Activated CD4-positive, alpha-beta T cell treated with anti-CD3 and anti-CD28 coated beads for 1 hour (primary cell): ENCODE results near the gene NPPC.
"Not testable (repeated sequence)": the region's sequence is repeated elsewhere in the genome, so short reads cannot be mapped to it uniquely, and the experiment has no call there.

Experiments
- DNase-seq: peaks from one replicate; pipeline ENCODE4 v3.0.0-alpha.2; 2020

Gene NPPC

DNA sequence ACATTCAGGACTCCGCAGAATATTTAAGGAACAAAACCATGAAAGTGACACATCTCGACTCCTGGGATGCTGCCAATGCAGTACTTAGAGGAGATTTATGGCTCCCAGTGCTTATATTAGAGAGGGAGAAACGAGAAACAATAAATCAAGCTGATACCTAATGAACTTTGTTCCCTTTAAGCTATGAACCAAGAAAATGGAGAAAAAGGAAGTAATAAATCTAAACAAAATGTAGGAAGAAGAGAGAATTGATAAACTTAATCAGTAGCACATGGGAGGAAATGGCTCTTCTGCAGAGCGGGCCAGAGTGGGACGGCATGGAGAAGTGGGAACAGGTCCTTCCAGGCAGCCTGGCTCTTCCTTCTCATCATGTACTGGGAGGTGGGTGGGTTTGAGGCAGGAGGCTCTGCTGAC, 42.7 kb downstream of the NPPC start:
- DNase-seq, result no peak

DNA sequence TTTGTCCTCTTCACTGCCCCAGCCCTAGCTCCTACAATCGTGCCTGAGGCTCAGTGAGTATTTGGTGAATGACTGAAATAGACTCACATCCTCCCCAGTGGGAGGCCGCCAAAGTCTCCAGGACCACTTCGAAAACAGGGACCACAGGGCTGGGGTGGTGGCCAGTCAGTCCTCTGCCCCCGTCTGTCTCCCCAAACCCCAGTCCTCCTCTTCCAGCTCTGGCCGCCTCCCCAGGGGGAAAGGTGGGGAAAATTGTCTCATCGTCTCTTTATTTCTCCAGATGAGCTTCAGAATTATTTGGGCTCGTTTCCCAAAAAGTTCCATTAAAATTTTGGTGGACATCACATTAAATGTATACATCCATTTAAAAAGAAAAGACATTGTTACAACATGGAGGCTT, 43.5 kb downstream of the NPPC start:
- no peak for DNase-seq

- not testable (repeated sequence) for DNase-seq
Observed at GRCh38 chr2:231880371-231880770, 45.8 kb downstream of the NPPC start.

DNA sequence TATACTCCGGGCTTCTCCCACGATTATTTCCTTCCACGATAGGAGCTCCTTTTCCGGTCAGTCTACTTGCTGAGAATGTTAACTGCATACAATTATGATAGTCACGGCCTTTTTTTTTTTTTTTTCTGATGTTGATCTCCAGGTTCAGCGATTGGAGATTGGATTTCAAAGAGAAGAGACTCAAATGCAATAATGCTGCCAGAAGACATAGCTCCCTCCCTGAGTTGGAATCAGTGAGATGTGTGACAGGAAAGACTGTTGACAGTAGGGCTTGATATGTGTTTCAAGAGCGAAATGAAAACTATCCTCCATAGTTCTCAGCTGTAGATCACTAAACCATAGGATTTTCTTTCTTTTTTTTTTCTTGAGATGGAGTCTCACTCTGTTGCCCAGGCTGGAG, 47.0 kb downstream of the NPPC start:
- no peak for DNase-seq

DNA sequence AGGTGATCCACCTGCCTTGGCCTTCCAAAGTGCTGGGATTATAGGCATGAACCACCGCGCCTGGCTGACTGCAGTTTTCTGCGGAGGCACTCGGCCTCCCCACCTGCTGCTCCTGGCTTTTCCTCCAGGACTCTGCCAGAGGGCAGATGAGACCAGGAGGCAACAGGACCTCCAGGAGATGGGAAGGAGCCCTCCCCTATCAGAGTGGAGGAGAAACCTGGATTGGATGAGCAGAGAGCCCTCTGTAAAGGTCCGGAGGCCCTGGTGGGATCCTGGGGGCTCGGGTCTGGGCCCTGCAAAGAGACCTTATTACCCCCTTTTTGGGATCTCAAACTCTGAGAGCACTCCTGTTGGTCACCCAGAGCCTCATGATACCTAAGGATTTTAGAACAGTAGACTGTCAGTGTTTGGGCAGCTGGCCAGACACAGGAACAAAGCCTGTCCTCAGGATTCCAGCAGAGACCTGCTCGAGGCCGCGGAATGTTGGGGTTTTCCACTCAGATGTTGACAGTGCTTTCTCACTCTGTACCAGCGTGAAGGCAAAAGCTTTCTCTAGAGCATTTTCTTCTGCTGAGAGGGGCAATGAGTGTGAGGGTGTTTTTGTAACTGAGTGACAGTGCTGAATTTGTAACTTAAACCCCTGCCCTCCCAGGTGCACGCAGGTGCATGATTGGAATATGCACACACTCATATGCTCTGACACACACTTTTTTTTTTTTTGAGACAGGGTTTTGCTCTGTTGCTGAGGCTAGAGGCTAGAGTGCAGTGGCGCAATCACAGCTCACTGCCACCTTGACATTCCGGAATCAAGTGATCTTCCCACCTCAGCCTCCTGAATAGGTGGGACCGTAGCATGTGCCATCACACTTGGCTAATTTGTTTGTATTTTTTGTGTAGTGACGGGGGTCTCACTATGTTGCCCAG, 48.4 kb downstream of the NPPC start:
- no peak for DNase-seq

GRCh38 chr2:231874944-231875343, 51.3 kb downstream of the NPPC start:
- DNase-seq, result no peak
